SH-SY5Y (cell line): ENCODE measurements around the gene POLR1B.

Experiments
- GATA2 ChIP-seq: IDR thresholded peaks from 2 replicates; pipeline ENCODE4 v1.6.1; 2011; ENCODE audit warnings: mild to moderate bottlenecking, low read depth, low read length
- GATA3 ChIP-seq: IDR thresholded peaks from 2 replicates; pipeline ENCODE4 v1.6.1; 2011; ENCODE audit warnings: low read depth, mild to moderate bottlenecking, low read length, moderate library complexity

POLR1B gene

GRCh38 chr2:112615051-112615450 lies 72.8 kb downstream of the POLR1B start:
- no peak for TF ChIP-seq GATA3
- TF ChIP-seq GATA2: no peak

DNA sequence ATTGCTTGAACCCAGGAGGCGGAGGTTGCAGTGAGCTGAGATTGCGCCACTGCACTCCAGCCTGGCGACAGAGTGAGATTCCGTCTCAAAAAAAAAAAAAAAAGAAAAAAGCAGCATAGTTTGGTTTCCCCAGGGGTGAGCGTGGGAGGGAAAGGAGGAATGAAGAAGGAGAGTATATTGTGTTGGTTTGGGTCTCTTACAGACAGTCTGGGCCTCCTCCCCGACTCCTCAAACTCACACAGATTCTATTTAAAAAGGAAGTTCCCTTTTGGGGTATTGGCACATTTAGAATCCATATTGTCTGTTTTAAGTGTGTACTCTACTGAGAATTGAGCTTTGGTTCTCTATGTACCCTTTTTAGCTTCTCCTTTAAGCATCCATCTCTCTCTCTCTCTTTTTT lies 76.1 kb downstream of the POLR1B start:
- TF ChIP-seq GATA3 (no peak), GATA2 (no peak)

DNA sequence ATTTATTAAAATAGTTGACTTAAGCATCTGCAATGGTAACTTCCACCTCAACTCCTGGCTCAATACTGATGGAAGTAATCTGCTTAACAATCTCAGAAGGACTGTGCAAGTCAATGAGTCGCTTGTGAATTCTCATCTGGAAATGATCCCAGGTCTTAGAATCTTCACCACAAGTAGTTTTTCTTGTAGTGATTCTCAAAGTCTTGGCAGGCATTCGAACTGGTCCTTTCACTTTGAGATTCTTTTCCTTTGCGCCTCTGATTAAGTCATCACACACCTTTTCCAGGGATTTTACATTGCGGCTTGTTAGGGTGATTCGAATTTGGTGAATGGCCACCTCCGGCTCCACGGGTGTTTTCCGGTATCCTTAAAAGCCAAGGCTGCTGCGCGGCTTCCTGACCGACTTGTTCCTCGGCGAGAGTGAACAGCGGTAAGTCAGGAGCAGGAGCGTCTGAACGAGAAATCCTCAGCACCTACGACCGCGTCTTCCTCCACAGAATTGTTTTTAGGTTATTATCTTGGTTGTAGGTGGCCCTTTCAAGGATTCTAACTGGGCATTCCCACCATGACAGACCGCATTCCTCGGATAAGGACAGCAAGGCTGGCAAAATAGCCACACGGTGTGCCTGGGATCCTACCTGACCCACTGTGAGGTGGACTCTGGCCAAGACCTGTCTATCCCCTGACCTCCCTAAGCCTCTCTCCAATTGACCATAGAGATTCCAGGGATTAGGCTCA lies 79.7 kb downstream of the POLR1B start:
- TF ChIP-seq GATA3: no peak
- no peak for TF ChIP-seq GATA2

- no peak for TF ChIP-seq GATA2
- TF ChIP-seq GATA3: no peak
Measured at GRCh38 chr2:112622528-112622849, 80.2 kb downstream of the POLR1B start.

- no peak for TF ChIP-seq GATA3
Measured at GRCh38 chr2:112623913-112624777, 81.9 kb downstream of the POLR1B start.

DNA sequence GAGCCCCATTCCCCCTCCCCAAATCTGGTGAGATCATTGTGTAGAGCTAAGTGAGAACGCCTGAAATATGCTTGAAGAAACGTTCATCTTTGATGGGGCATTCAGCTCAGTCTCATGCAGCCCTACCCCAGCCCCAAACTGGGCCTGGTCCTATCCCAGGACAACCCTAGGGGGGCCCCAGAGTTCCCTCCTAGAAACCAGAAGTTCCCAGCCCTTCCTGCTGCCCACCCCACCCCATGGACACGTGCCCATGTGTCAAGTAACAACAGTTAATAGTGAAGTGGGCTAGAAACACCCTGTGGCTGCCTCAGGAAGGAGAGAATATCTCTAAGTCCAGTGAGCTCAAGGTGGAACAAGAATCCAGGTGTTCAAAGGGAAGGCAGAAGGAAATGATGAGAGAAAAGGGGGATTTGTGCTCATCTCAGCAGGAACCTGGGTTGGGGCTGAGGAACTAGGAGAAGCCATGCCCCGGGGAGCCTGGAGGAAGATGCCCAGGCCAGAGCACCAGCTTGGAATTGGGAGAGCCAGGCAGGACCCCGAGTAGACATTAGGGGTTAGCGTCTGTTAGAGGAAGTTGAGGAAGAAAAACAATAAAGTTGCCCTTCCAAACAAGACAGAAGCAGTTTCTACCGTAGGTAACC lies 83.3 kb downstream of the POLR1B start:
- TF ChIP-seq GATA2 (no peak), GATA3 (no peak)

- TF ChIP-seq GATA3 (no peak), GATA2 (no peak)
Measured at GRCh38 chr2:112626604-112627059, 84.4 kb downstream of the POLR1B start.
